HCT116 (cell line): ENCODE measurements around the gene REST.
"Not testable (repeated sequence)": the region's sequence is repeated elsewhere in the genome, so short reads cannot be mapped to it uniquely, and the experiment has no call there.

Experiments used
- CEBPB ChIP-seq: IDR thresholded peaks from 2 replicates; pipeline ENCODE4 v1.6.1; 2012; ENCODE audit warnings: low read depth
- EZH2 ChIP-seq: fragments of 200-600 bp; sonication (generic); IDR thresholded peaks from 2 replicates; pipeline ENCODE4 v1.6.1; 2017; ENCODE audit warnings: antibody characterized with exemption, mixed run types
- EZH2phosphoT487 ChIP-seq: fragments of 200-600 bp; IDR thresholded peaks from 2 replicates; pipeline ENCODE4 v1.6.1; 2018; ENCODE audit warnings: antibody characterized with exemption, borderline replicate concordance
- POLR2A ChIP-seq: IDR thresholded peaks from 2 replicates; pipeline ENCODE4 v1.7.0; 2011; ENCODE audit warnings: borderline replicate concordance; ENCODE audit not compliant: insufficient read depth, insufficient read length; ENCODE audit errors: extremely low read depth
- POLR2AphosphoS5 ChIP-seq: IDR thresholded peaks from 2 replicates; pipeline ENCODE4 v1.6.1; 2011; ENCODE audit warnings: mild to moderate bottlenecking, low read depth, low read length, moderate library complexity
- SIN3A ChIP-seq: IDR thresholded peaks from 2 replicates; pipeline ENCODE4 v1.6.1; 2012; ENCODE audit warnings: low read depth
- SRF ChIP-seq: IDR thresholded peaks from 2 replicates; pipeline ENCODE4 v1.6.1; 2012; ENCODE audit warnings: low read depth
- YY1 ChIP-seq: IDR thresholded peaks from 2 replicates; pipeline ENCODE4 v1.6.1; 2011; ENCODE audit warnings: low read length, low read depth, moderate library complexity, mild to moderate bottlenecking; ENCODE audit not compliant: insufficient replicate concordance; ENCODE audit errors: extremely low read depth
- TF ChIP-seq, protein P1 (sequence below), 3 experiments: fragments of 200-600 bp in 1 of 3; sonication (generic) in 1 of 3; IDR thresholded peaks in 2 of 3; conservative IDR thresholded peaks in 1 of 3; 2 replicates each; pipeline ENCODE4 v1.5.1; 2012 to 2017; ENCODE audit warnings: low read depth in 2 of 3, low read length in 2 of 3, antibody characterized with exemption in 1 of 3, borderline replicate concordance in 1 of 3, control low read depth in 1 of 3, mild to moderate bottlenecking in 1 of 3, mixed read lengths in 1 of 3, mixed run types in 1 of 3, moderate library complexity in 1 of 3; ENCODE audit not compliant: insufficient read depth in 1 of 3
- TF ChIP-seq, protein P2 (sequence below): IDR thresholded peaks from 2 replicates; pipeline ENCODE4 v1.6.1; 2012
- TF ChIP-seq, protein P3 (sequence below): IDR thresholded peaks from 2 replicates; pipeline ENCODE4 v1.6.1; 2012

DNA sequence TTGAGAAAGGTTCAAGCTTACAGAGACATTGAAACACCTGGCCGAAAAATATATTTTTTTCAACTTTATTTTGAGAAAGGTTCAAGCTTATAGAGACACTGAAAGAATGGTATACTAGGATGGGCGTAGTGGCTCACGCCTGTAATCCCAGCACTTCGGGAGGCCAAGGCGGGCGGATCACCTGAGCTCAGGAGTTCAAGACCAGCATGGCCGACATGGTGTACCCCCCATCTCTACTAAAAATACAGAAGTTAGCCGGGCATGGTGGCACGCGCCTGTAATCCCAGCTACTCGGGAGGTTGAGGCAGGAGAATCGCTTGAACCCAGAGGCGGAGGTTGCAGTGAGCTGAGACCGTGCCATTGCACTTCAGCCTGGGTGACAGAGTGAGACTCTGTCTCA is 32.1 kb downstream of the REST start:
- TF ChIP-seq POLR2AphosphoS5, EZH2, CEBPB, POLR2A, SRF, SIN3A, EZH2phosphoT487, YY1: not testable (repeated sequence)
- TF ChIP-seq, protein P1, sequence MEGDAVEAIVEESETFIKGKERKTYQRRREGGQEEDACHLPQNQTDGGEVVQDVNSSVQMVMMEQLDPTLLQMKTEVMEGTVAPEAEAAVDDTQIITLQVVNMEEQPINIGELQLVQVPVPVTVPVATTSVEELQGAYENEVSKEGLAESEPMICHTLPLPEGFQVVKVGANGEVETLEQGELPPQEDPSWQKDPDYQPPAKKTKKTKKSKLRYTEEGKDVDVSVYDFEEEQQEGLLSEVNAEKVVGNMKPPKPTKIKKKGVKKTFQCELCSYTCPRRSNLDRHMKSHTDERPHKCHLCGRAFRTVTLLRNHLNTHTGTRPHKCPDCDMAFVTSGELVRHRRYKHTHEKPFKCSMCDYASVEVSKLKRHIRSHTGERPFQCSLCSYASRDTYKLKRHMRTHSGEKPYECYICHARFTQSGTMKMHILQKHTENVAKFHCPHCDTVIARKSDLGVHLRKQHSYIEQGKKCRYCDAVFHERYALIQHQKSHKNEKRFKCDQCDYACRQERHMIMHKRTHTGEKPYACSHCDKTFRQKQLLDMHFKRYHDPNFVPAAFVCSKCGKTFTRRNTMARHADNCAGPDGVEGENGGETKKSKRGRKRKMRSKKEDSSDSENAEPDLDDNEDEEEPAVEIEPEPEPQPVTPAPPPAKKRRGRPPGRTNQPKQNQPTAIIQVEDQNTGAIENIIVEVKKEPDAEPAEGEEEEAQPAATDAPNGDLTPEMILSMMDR (IDR thresholded peaks at IDR 0.05 in 2 of 3, conservative IDR thresholded peaks at IDR 0.05 in 1 of 3; ENCODE audit: borderline replicate concordance in 1 of 3, insufficient read depth in 1 of 3, low read depth in 2 of 3, low read length in 2 of 3) = not testable (repeated sequence)
- TF ChIP-seq, protein P2, sequence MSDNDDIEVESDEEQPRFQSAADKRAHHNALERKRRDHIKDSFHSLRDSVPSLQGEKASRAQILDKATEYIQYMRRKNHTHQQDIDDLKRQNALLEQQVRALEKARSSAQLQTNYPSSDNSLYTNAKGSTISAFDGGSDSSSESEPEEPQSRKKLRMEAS = not testable (repeated sequence)
- TF ChIP-seq, protein P3, sequence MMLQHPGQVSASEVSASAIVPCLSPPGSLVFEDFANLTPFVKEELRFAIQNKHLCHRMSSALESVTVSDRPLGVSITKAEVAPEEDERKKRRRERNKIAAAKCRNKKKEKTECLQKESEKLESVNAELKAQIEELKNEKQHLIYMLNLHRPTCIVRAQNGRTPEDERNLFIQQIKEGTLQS = not testable (repeated sequence)
